Brain microvascular endothelial cell (primary cell): ENCODE results near the gene INSYN2A.
A peak's percentile ranks its signal among the peaks of the same experiment; 100 is the strongest.

Source experiments
- DNase-seq: peaks from one replicate; pipeline ENCODE4 v3.0.0-alpha.2; 2020
- H3K27ac ChIP-seq: fragments of 250-450 bp; sonication (Bioruptor Pico); 2 replicates; pipeline ENCODE4 v1.5.1; 2020; ENCODE audit warnings: mild to moderate bottlenecking, moderate library complexity
- H3K27me3 ChIP-seq: fragments of 250-450 bp; sonication (Bioruptor Pico); replicated peaks from 2 replicates; pipeline ENCODE4 v1.5.1; 2020; ENCODE audit warnings: mild to moderate bottlenecking
- H3K36me3 ChIP-seq: fragments of 250-450 bp; sonication (Bioruptor Pico); replicated peaks from 2 replicates; pipeline ENCODE4 v1.5.1; 2020; ENCODE audit warnings: mild to moderate bottlenecking
- H3K4me3 ChIP-seq: 2 replicates; pipeline ENCODE4 v1.5.1; 2011; ENCODE audit warnings: low read depth, mild to moderate bottlenecking, control low read depth, low read length, moderate library complexity
- CTCF ChIP-seq: IDR thresholded peaks from 2 replicates; pipeline ENCODE4 v1.5.1; 2011; ENCODE audit warnings: low read depth, mild to moderate bottlenecking, moderate library complexity, low read length, control low read depth, inconsistent platforms; ENCODE audit errors: missing control alignments
- in situ Hi-C: cut with HindIII; loops from 2 replicates; pipeline ENCODE4 v1.10.0; 2017; ENCODE audit warnings: low sequenced_read_pairs, low pct_ligation_motif_present

INSYN2A gene

GRCh38 chr10:127157506-127158200 lies 38.7 kb downstream of the INSYN2A start:
- H3K27ac ChIP-seq: no peak overlapping the region
- in situ Hi-C loops: no loop called here
- no peaks in the 10 kb centered on the region for H3K36me3 ChIP-seq
- no peak for TF ChIP-seq CTCF
- DNase-seq: peak; percentile 7
- H3K27me3 ChIP-seq: no peaks in the 10 kb centered on the region
- H3K4me3 ChIP-seq: no peak overlapping the region

- no peak for TF ChIP-seq CTCF
- Histone ChIP-seq H3K36me3 (no peaks in the 10 kb centered on the region), H3K27ac (no peak overlapping the region), H3K27me3 (no peaks in the 10 kb centered on the region), H3K4me3 (no peak overlapping the region)
- no peak for DNase-seq
- in situ Hi-C loops: no loop called here
Observed at GRCh38 chr10:127157089-127157488, 39.3 kb downstream of the INSYN2A start.

- TF ChIP-seq CTCF: no peak
- Histone ChIP-seq H3K36me3 (no peaks in the 10 kb centered on the region), H3K27ac (no peak overlapping the region), H3K4me3 (no peak overlapping the region), H3K27me3 (no peaks in the 10 kb centered on the region)
- DNase-seq: peak; percentile 43
- in situ Hi-C loops: no loop called here
Observed at GRCh38 chr10:127154831-127155620, 41.4 kb downstream of the INSYN2A start.

GRCh38 chr10:127153181-127153580 lies 43.2 kb downstream of the INSYN2A start:
- Histone ChIP-seq H3K4me3 (no peak overlapping the region), H3K27ac (no peak overlapping the region), H3K36me3 (no peaks in the 10 kb centered on the region), H3K27me3 (no peaks in the 10 kb centered on the region)
- TF ChIP-seq CTCF: no peak
- no peak for DNase-seq
- in situ Hi-C loops: no loop called here

GRCh38 chr10:127151981-127152699 lies 44.3 kb downstream of the INSYN2A start:
- Histone ChIP-seq H3K36me3 (no peaks in the 10 kb centered on the region), H3K27ac (no peak overlapping the region), H3K27me3 (no peaks in the 10 kb centered on the region), H3K4me3 (no peak overlapping the region)
- TF ChIP-seq CTCF: no peak
- no peak for DNase-seq
- in situ Hi-C loops: no loop called here
